GM19324 (cell line): ENCODE results near the gene SUSD3.

ENCODE experiments used
- ATAC-seq: cut with Tn5 transposase; IDR thresholded peaks from one replicate; pipeline ENCODE4 v1.9.1; 2021; ENCODE audit warnings: mild to moderate bottlenecking, moderate library complexity; ENCODE audit not compliant: unreplicated experiment, low FRiP score

Gene SUSD3

DNA sequence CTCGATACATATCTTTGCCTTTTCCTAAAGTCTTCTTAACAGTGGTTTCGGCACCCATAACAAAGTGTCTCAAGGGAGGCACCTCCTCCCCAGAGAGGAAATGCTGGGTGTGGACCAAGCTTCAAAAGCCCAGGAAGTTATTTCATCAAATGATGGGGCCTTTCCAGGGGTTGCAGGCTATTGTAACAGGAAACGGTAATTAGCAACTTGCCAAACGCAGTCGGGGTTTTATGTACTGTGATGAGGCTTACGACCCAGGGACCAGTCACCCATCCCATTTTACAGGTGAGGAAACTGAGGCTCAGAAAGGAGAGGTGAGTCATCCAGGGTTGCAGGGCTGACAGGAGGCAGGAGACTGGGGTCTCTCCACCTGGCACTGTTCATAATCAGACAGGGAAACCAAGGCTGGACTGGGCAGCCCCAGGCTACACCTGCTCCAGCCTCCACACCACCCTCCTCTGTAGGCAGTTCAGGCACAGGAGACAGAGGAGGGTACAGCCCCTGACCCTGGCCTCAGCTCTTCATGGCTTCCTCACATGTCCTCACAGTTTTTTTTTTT lies 30.0 kb upstream of the SUSD3 start:
- no peak for ATAC-seq

DNA sequence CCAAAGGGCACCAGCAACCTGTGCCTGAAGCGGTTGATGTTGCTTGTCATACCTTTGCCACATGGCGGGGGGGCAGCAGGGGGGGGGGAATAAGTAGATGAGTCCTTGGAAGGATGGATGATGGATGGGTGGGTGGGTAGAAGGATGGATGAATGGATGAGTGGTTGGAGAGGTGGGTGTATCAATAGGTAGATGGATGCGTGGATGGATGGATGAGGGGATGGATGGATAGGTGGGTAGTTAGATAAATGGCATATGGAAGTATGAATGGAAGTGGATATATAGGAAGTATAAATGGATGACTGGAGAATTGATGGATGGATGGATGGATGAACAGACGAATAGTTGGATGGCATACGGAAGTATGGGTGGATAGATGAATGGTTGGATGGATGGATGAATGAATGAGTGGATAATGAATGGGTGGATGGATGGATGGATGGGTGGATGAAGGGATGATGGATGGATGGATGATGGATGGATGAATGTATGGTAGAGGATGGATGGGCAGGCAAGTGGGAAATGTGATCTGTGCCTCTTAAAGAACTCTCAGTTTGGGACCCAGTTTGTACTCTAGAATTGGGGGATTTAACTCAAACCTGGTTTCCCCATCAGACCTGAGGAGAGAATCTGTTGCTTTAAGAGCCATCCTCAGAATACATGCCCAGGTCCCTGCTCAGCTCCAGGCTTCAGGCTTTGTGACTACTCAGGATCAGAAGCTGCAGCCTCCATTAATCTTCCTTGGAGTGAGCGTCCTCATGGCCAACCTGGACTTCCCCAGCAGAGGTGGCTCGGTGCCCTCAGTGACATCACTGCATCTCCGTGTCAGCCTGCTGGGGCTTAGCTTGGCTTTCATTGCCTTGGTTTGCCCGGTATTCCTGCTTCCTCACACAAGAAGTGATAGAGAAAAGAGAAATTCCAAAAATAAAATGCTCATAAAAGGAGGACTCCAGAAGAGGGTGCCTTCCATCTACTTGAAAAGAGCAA lies 27.6 kb upstream of the SUSD3 start:
- no peak for ATAC-seq

DNA sequence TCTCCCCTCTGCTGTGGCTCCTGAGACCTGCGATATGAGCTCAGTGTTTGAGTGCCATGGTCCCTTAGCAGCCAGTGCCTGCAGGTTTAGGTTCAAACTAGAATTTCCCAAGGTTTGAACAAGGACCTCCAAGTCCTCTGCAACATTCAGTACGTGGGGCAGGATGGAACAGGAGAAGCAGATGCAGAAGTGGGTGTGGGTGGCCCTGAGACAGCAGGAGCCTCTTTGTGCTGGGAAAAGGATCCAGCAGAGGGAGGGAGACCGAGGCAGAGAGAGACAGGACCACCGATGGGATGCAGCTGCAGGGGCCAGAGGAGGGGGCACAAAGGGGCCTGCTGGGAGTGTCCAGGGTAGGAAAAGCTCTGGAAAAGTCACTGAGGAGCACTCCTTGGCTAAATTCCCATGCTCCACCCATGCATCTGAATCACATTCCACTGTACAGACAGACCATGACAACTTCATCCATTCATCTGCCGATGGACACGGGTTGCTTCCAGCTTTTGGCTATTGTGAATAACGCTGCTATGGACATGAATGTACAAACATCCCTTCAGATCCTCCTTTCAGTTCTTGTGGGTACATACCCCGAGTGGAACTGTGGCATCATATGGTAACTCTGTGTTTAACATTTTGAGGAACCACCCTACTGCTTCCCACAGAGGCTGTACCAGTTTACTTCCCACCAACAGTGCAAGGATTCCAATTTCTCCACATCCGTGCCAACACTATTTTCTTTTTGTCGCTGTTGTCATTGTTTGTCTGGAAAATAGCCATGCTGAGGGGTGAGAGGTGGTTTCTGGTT lies 26.7 kb upstream of the SUSD3 start:
- no peak for ATAC-seq

DNA sequence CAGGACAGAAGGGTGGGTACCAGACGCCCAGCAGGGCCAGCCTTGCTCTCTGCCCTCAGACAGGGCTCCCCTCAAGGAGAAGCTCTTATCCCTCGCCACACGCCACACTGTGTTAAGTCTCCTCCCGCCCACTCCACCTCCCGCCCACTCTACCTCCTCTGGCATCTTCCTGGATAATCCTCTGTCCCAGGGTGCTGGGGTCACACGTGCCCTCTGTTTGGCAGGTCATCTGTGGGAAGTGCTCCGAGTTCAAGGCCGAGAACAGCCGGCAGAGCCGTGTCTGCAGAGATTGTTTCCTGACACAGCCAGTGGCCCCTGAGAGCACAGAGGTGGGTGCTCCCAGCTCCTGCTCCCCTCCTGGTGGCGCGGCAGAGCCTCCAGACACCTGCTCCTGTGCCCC lies 26.0 kb upstream of the SUSD3 start:
- no peak for ATAC-seq

DNA sequence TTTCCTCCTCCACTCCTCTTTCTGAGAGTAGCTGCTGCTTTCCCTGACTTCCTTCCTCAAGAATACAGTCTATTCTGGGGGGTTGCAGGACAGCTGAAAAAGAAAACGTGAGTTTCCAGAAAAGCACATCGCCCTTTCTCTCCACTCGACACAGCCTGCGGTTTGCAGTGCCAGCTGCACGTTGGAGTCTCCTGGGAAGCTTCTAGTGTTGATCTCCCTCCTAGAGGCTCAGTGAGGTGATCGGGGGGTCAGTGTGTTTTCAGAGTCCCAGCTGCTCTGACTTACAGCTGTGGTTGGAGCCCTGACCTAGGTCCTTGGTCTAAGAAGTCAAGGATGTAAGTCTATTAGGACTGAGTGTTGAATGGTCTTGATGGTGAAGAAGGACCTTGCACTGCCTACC lies 25.0 kb upstream of the SUSD3 start:
- no peak for ATAC-seq

DNA sequence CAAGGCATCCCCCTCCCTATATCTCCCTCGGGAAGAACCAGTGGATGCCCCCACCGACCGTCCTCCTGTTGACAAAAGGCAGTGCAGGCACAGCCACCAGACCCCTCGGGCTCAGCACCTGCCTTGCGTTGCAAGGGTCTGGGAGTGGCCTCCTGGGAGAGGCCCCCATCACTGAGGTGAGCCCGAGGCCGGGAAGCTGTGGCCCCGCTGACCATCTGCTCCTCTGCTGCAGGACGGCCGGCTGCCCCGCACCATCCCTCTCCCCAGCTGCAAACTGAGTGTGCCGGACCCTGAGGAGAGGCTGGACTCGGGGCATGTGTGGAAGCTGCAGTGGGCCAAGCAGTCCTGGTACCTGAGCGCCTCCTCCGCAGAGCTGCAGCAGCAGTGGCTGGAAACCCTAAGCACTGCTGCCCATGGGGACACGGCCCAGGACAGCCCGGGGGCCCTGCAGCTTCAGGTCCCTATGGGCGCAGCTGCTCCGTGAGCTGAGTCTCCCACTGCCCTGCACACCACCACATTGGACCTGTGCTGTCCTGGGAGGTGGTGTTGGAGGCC lies 23.3 kb upstream of the SUSD3 start:
- no peak for ATAC-seq

- no peak for ATAC-seq
Measured at GRCh38 chr9:93035821-93036351, 22.6 kb upstream of the SUSD3 start.

DNA sequence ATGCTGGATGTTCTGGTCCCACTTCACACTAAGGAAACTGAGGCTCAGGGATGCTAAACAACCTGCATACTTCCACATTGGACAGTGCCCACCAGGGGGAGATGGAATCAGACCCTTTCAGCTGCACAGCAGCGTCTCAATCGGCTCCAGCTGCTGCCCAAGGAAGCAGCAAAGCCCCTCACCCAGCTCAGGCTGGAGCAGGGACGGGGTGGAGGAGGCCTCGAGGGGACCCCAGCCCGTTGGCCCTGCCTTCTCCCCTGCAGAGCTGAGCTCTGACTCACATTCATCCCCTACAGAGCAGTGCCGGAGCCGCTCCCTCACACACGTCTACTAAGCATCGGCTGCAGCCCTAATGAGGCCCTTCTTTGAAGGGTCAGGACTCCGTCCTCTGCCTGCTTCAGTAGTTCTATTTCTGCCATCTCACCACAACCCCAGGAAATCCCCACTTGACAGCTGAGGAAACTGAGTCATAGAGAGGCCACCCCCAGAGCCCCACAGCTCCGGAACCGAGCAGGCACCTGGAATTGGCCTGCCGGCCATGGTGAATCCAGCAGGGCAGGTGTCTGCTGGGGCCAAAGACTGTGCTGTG lies 21.5 kb upstream of the SUSD3 start:
- ATAC-seq: no peak

GRCh38 chr9:93037476-93037971 lies 21.0 kb upstream of the SUSD3 start:
- no peak for ATAC-seq

GRCh38 chr9:93038918-93039317 lies 19.6 kb upstream of the SUSD3 start:
- ATAC-seq: no peak

- no peak for ATAC-seq
Measured at GRCh38 chr9:93039456-93039855, 19.0 kb upstream of the SUSD3 start.

- ATAC-seq: no peak
Measured at GRCh38 chr9:93039976-93040375, 18.5 kb upstream of the SUSD3 start.

DNA sequence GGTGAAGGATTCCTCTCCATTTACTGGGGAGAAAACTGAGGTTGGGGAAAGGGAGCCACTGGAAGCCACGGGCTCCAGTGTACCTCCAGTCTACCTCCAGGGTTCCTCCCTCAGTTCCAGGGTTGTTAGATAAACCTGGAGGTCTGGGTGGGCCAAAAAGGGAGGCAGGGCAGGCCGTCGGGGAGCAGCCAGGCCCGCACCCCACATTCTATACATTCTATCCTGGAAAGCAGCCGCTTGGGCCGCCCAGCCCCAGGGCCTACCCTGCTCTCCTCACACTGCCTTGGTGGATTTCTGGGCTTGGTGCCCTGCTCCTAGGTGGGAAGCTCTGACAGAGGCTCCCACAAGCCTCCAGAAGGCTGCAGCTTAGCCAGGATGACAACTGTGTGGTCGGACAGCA lies 18.1 kb upstream of the SUSD3 start:
- no peak for ATAC-seq

GRCh38 chr9:93041108-93041802 lies 17.2 kb upstream of the SUSD3 start:
- no peak for ATAC-seq

- ATAC-seq: no peak
Measured at GRCh38 chr9:93043122-93043521, 15.4 kb upstream of the SUSD3 start.

- no peak for ATAC-seq
Measured at GRCh38 chr9:93045521-93045920, 13.0 kb upstream of the SUSD3 start.

- ATAC-seq: no peak
Measured at GRCh38 chr9:93048566-93049448, 9.7 kb upstream of the SUSD3 start.

DNA sequence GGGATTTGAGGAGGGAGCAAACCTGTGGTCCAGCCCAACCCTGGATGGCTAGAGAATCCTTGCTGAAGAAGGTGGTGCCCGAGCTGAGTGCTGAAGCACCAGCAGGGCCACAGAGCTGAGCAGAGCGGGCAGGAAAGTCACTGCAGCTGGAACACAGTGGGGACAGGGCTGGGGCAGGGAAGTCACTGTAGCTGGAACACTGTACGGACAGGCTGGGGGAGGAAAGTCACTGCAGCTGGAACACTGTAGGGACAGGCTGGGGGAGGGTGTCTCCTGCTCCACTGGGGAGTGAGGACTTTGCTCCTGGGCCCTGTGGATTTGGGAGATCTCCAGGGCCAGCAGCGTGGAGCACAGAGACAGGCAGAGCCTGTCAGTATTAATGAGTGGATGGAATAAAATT lies 9.0 kb upstream of the SUSD3 start:
- ATAC-seq: no peak

- ATAC-seq: no peak
Measured at GRCh38 chr9:93050231-93050630, 8.3 kb upstream of the SUSD3 start.
